HG03175 (cell line): ENCODE measurements around the gene MYCL.
"Not testable (repeated sequence)": the region's sequence is repeated elsewhere in the genome, so short reads cannot be mapped to it uniquely, and the experiment has no call there.

Experiments
- ATAC-seq: cut with Tn5 transposase; IDR thresholded peaks from one replicate; pipeline ENCODE4 v1.9.1; 2021; ENCODE audit warnings: mild to moderate bottlenecking, moderate library complexity; ENCODE audit not compliant: unreplicated experiment

The MYCL gene

DNA sequence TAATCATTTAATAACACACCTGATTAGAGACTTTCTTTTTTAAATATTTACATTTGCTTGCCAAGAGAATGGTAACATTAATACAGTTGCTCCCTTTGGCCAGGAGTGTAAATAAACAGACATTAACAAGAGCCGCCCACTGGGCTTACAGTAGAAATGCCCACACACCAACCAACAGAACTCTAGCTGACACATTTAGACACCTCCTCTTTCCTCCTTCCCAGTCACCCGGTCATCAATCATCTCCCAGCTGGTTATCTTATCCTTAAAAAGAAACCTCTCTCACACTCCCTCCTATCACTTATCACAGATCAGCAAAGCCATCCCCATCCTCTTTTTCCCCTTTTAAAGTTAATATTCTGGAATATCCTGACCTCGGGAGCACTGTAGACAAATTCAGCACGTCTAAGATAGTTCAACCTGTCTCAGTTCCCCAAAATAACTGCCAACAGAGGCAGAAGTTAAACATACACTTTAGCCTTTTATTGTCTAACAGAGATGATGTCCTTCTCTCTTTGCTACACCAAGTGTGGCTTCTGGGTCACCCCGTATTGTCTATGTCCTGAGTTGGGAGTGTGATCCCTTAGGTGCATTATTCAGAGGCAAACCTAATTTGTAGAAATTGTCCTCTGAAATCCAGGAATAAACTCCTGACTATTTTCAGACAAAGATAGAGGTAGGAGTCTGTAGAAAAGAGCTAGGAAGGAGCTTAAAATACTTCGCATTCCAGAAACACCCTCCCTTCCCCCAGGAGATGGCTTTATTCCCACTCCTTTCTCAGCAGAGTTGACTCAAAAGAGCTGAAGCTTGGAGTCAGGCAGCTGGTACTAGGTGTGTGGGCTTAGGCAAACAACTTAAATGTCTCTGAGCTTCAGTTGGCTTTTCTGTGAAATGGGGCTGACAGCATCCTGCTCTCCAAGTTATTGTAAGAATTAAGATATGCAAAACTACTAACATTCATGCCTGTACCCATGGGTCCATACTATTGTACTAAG, 8.8 kb downstream of the MYCL start:
- ATAC-seq = no peak

DNA sequence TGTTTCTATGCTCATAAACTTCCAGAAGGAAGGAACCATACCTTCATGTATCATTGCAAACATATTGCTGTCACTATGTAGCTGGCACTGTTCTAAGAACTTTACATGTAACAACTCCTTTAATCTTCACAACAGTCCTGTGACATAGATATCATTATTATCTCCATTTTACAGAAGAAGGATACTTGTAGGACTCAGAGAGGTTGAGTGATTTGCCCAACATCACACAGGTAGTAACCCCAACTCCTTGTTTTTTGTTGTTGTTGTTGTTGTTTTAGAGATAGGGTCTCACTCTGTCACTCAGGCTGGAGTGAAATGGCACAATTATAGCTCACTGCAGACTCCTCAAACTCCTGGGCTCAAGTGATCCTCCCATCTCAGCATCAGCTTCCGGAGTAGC, 10.8 kb downstream of the MYCL start:
- no peak for ATAC-seq

DNA sequence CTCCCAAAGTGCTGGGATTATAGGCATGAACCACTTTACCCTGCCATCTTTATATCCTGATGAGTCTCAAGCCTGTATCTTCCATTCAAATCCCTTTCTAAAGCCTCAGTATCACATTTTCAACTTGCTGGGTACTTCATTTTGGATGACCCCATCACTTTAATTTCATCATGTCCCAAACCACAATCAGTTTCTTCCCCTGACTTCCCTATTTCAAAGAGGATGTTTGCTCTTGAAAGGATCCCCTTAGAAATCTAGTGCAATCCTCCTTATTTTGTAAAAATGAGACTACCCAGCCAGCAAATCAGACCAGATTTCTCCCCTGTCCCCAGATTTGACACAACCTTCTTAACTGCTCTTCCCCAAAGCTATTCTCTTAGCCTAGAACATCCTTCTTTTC, 11.4 kb downstream of the MYCL start:
- no peak for ATAC-seq

DNA sequence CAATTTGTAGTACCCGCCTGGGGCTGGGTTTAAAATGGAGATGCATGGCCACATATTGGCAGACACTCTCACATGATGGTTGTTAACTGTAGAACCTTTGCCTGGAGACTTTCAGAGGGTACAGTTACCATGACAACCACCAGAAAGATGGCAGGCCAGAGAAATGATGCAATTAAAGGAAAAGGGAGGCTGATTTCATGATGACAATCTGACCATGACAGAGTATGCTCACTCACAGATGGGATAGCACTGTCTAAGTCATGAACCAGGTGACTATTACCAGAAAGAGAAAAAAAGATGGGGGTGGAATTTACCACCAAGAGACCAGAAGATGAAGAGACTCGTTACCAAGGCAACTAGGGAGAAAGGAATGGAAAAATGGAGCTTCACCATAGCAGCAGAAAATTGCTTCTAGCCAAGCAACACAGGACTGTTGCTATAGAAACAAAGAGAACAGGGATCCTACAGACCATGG, 14.9 kb downstream of the MYCL start:
- no peak for ATAC-seq

DNA sequence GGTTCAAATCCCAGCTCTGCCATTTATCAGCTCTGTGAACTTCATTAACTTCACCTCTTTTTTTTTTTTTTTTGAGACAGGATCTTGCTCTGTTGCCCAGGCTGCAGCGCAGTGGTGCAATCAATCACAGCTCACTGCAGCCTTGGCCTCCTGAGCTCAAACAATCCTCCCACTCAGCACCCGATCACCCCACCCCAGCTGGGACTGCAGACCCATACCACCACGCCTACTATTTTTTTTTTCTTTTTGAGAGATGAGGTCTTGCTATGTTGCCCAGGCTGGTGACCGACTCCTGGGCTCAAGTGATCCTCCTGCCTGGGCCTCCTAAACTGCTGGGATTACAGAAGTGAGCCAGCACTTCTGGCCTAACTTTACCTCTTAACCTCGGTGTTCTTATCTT, 16.2 kb downstream of the MYCL start:
- no peak for ATAC-seq

DNA sequence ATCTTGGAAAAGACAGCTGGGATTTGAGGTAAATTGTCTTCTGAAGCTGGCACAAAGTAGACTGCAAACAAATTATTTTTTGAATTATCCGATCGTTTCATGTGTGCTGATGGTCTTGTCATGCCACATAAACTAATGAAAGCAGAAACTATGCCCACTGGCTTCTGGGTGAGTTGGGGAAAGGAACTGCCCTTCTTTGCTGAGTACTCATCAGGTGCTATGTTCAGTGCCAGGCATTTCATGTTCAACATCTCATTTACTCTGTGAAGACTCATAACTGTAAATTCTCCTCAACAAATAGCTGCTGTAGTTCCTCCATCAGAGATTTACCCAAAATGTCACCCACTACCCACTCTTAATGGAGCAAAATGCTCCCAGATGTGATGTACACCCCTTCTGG, 19.6 kb downstream of the MYCL start:
- no peak for ATAC-seq

DNA sequence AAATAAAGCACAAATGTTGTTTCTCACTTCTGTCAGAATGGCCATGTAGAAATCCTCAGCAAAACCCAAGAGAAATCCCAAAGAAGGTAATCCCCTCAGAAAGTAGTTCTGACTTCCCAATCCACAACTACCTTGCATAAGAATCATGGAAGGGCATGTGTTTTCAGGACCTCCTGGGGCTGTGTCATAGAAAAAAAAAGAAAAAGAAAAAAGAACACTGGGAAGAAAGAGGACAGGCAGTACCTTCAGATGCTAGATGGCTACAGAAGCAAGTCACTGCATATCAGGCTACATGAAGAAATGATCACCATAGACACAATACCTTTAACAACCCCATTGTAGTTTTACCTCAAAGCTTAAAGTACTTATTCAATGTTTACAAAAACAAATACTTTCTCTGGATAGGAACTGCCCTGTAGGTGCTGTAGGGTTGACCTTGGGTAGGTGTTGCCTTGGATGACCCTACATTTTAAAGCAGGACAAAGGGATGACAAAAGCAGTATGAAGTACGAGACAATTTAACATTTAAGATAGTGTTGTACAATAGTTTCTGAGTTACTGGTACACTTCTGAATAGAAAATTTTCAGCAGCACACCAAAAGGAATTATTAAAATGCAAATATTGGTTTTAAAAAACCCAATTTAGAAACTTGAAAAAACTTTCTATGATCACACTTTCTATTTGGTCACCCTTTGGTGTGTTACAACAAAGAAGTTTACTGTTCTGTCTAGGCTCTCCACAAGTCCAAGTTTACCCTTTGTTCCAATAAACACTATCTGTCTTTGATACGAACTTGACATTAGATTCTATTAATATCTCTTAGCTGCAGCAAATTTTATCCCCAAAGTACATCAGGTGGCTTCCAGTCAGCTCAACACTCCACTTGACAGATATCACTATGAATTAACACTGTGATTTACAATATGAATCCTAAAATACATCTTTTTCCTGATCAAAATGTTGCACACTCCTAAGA, 23.4 kb downstream of the MYCL start:
- ATAC-seq = no peak

DNA sequence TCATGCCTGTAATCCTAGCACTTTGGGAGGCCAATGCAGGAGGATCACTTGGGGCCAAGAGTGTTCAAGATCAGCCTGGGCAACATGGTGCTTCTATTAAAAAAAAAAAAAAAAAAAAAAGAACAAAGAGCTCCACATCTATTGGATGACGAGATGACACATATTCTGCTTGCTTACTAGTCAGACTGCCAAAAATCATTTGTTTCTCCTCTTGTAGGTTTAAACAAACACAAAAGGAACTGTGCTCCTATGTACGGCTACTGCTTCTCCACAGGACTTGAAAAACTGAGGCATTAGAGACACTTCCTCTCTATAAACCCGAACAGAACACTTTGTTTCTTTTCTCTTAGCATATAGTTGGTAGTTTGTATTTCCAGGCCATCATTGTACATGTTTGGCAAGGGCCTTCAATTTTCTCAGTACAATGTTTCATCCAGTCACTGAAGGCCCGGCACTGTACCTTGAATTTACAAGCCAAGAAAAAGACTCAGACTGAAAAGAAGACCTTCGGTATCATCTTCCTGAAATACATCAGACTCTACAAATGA, 24.4 kb downstream of the MYCL start:
- ATAC-seq = no peak

DNA sequence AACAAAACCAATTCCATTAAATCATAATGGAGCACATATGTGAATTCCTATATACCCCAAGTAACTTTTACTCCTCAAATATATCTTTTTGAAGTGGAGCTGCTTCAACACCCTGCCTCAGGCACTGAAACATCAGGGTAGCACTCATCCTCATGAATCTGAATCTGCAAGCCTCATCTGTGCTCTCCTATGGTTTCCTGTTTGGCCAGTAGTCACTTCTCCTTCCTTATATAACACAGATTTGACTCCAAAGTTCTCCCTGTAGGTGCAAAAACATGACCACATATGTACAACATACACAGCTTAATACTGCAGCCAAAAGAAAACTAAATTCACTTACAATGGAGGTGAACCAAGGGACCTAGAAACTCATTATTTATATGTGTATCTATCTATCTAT, 25.6 kb downstream of the MYCL start:
- ATAC-seq = no peak

DNA sequence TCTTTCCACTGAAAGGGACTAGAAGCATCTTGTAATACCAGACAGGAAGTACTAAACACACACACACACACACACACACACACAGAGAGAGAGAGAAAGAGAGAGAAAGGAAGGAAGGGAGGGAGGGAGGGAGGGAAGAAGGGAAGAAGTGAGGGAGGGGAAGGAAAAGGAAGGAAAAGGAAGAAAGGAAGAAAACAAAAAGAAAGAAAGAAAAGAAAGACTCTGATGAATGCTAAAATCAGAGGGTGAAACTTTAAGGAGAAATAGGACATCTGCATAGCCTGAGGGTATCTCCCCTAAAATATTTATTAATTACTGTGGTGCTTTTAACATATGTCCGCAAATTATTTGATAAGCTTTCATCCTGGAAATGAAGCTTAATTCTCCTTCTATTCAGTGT, 29.0 kb downstream of the MYCL start:
- ATAC-seq = no peak

DNA sequence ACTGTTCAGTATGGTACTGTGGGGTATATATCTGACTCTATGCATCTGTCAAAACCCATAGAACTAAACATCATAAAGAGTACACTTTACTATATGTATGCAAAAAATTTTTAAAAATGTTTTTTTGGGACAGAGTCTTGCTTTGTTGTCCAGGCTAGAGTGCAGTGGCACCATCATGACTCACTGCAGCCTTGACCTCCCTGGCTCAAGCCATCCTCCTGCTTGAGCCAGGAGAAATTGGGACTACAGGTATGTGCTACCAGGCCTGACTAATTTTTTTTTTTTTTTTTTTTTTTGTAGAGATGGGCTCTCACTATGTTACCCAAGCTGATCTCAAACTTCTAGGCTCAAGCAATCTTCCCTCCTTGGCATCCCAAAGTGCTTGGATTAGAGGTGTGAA, 29.9 kb downstream of the MYCL start:
- no peak for ATAC-seq

DNA sequence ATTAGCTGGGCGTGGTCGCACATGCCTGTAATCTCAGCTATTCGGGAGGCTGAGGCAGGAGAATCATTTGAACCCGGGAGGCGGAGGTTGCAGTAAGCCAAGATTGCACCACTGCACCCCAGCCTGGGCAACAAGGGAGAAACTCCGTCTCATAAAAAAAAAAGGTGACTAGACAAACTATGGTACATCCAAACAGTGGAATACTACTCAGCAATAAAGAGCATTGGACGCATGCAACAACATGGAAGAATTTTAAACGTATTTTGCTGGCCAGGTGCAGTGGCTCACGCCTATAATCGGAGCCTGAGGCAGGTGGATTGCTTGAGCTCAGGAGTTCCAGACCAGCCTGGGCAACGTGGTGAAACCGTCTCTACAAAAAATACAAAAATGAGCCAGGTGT, 30.7 kb downstream of the MYCL start:
- ATAC-seq = not testable (repeated sequence)

DNA sequence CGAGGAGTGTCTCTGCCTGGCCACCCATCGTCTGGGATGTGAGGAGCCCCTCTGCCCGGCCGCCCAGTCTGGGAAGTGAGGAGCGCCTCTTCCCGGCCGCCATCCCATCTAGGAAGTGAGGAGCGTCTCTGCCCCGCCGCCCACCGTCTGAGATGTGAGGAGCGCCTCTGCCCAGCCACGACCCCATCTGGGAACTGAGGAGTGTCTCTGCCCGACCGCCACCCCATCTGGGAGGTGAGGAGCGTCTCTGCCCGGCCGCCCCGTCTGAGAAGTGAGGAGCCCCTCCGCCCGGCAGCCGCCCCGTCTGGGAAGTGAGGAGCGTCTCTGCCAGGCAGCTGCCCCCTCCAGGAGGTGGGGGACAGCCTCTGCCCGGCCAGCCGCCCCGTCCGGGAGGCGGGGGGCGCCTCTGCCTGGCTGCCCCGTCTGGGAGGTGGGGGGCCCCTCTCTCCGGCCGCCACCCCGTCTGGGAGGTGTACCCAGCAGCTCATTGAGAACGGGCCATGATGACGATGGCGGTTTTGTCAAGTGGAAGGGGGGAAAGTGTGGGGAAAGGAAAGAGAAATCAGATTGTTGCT, 32.1 kb downstream of the MYCL start:
- ATAC-seq = not testable (repeated sequence)

DNA sequence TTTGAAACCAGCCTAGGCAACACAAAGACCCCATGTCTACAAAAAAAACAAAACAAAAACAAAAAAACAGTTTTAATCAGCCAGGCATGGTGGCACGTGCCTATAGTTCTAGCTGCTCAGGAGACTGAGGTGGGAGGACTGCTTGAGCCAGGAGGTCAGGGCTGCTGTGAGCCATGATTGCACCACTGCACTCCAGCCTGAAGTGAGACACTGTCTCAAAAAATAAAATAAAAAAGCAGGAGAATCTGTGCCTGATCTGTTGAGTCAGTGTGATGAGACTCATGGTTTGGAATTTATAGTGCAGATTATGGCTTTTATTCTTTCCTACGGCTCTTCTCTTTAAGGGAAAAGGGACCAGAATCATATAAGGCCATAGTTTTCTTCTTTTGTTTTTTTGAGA, 35.0 kb downstream of the MYCL start:
- ATAC-seq = no peak

DNA sequence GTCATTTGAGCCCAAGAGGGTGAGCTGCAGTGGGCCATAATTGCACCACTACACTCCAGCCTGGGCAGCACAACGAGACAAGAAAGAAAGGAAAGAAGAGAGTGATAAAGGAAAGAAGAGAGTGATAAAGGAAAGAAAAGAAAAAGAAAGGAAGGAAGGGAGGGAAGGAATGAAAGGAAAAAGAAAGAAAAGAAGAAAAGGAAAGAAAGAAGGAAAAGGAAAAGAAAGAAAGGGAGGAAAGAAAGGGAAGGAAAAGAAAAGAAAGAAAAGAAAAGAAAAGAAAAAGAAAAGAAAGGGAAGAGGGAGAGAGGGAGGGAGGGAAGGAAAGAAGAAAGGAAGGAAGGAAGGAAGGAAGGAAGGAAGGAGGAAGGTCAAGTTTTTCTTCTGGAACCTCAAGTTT, 36.0 kb downstream of the MYCL start:
- ATAC-seq = no peak

DNA sequence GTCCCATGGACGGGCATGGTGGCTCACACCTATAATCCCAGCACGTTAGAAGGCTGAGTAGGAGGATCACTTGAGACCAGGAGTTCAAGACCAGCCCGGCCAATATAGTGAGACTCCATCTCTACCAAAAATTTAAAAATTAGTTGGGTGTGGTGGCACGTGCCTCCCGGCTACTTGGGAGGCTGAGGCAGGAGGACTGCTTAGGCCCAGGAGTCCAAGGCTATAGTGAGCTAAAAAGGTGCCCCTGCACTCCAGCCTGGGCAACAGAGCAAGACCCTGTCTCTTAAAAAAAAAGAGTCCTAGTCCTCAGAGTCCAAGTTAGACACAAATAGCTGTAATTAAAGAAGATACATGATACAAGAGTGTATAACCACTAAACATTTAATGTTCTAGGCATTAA, 38.5 kb downstream of the MYCL start:
- no peak for ATAC-seq

DNA sequence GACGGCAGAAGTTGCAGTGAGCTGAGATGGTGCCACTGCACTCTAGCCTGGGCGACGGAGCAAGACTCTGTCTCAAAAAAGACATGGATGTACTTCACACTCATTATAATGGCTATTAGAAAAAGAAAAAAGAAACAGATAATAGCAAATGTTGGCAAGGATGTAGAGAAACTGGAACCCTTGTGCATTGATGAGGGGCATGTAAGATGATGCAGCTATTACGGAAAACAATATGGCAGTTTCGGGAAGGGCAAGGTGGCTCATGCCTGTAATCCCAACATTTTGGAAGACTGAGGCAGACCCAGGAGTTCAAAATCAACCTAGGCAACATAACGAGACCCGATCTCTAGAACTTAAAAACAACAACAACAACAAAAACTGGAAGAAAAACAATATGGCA, 40.7 kb downstream of the MYCL start:
- no peak for ATAC-seq

DNA sequence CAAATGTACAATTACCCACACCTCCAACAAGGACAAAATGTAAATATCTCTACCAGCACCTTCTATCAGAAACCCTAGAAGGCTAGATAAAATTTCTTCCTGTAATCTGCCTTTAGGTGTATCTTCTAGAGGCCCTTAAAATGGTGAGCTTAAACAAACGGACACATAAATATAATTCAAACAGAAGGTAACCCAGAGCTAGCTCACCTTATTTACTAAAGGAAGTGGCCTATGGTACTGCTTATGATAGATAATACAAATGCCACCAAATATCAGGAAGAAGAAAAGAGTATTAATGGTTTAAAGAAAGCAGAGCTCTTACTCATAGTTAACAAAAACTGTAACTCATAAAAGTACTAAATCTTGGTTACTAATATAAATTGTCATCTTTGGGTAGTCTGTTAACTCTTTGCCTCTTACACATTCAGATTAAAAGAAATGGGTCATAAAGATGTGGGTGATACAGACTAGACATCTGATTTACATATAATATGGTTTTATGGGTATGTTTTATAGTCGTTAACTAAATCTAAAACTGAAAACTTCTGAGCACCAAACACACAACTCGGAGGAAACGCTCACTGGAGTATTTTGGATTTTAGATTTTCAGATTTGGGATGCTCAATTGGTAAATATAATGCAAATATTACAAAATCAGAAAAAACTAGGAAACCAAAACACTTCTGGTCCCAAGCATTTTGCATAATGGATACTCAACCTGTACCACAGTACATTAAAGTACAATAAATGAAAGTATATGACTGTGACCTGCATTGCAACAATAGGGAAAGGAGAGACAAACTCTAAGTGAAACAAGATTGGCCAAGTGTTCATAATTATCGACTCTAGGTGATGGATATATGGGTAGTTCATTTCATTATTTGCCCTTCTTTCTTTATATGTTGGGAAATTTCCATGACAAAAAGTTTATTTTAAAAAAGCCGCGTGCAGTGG, 41.6 kb downstream of the MYCL start:
- no peak for ATAC-seq

DNA sequence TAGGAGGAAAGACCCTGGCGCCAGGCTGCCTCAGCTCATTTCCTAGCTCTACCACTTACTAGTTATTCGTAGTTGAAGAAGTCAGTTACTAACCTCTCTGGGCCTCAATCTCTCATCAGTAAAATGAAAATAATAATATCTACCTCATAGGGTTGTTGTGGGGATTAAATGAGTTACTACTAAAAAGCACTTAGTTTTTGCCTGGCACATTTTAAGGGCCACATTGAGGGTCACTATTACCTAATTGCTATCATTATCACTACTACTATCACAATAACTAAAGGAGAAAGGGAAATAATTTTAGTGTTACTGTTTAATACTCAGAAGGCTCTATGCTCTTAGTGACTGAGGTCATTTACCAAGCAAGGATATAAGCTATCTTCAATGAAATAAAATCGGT, 43.4 kb downstream of the MYCL start:
- ATAC-seq = no peak
